H1 (cell line): ENCODE measurements around the gene ST8SIA5. TPM values are rescaled to one million over a fixed set of nuclear protein-coding genes. Genes with fewer than 3 reads are reported as not detected.

Source experiments
- CTCF ChIA-PET: fragments of 300-600 bp; sonication (Branson Sonifier 250); formaldehyde crosslinking; loops from one replicate; lab custom pipeline; 2021; ENCODE audit not compliant: partially characterized antibody; lab: Charles Lee
- POLR2A ChIA-PET: fragments of 300-600 bp; sonication (Branson Sonifier 250); formaldehyde crosslinking; loops from one replicate; lab custom pipeline; 2021; ENCODE audit warnings: inconsistent platforms; ENCODE audit not compliant: partially characterized antibody; lab: Charles Lee
- DNase-seq, 2 experiments: peaks; one replicate each; pipeline versions ENCODE4 v3.0.0 to v3.0.0-alpha.2; 2010 to 2022; ENCODE audit warnings: low spot score in 2 of 2, low read depth in 1 of 2, mixed read lengths in 1 of 2
- FAIRE-seq: peaks from 2 replicates; lab custom pipeline; 2011; peaks lifted over from hg19 to GRCh38; lab: Jason Lieb, UNC
- H2AFZ ChIP-seq: 2 replicates; pipeline ENCODE4 v1.8.1; 2012; ENCODE audit warnings: low read length, inconsistent platforms
- H2AK5ac ChIP-seq: 2 replicates; pipeline ENCODE4 v1.6.1; 2013; ENCODE audit warnings: low read depth, low read length
- H2BK120ac ChIP-seq: replicated peaks from 2 replicates; pipeline ENCODE3; 2013; ENCODE audit warnings: low read depth, low read length, inconsistent platforms
- H2BK12ac ChIP-seq: 2 replicates; pipeline ENCODE4 v1.6.1; 2013; ENCODE audit warnings: low read depth, low read length
- H2BK15ac ChIP-seq: 2 replicates; pipeline ENCODE4 v1.6.1; 2013; ENCODE audit warnings: low read length
- H2BK20ac ChIP-seq: 2 replicates; pipeline ENCODE4 v1.6.1; 2013; ENCODE audit warnings: low read length
- H2BK5ac ChIP-seq: 2 replicates; pipeline ENCODE4 v1.6.1; 2013; ENCODE audit warnings: low read depth, low read length
- H3K14ac ChIP-seq: 2 replicates; pipeline ENCODE4 v1.6.1; 2013; ENCODE audit warnings: inconsistent platforms; ENCODE audit not compliant: insufficient read length
- H3K18ac ChIP-seq: 2 replicates; pipeline ENCODE4 v1.6.1; 2013; ENCODE audit warnings: low read length; ENCODE audit errors: extremely low read depth
- H3K23ac ChIP-seq: 2 replicates; pipeline ENCODE4 v1.6.1; 2013; ENCODE audit warnings: inconsistent platforms; ENCODE audit not compliant: insufficient read length
- H3K23me2 ChIP-seq: 2 replicates; pipeline ENCODE4 v1.6.1; 2013; ENCODE audit warnings: low read depth, low read length
- H3K27ac ChIP-seq: 2 replicates; pipeline ENCODE4 v1.6.1; 2011; ENCODE audit warnings: low read depth, low read length, inconsistent platforms
- H3K27me3 ChIP-seq, 4 experiments: replicated peaks in 1 of 4; 1 replicate in 1 of 4; 2 replicates in 3 of 4; pipeline versions ENCODE4 v1.6.1 to v1.8.1; 2011 to 2013; ENCODE audit warnings: low read length in 3 of 4, mild to moderate bottlenecking in 3 of 4, inconsistent platforms in 2 of 4, mixed read lengths in 2 of 4, moderate library complexity in 1 of 4; ENCODE audit not compliant: control insufficient read depth in 3 of 4, insufficient read depth in 3 of 4; ENCODE audit errors: extremely low read depth in 1 of 4
- H3K36me3 ChIP-seq, 4 experiments: 2 replicates each; pipeline versions ENCODE4 v1.6.1 to v1.8.1; 2011 to 2013; ENCODE audit warnings: mild to moderate bottlenecking in 4 of 4, low read length in 3 of 4, moderate library complexity in 2 of 4, control low read depth in 1 of 4, inconsistent platforms in 1 of 4; ENCODE audit not compliant: insufficient read depth in 4 of 4, control insufficient read depth in 2 of 4
- H3K4ac ChIP-seq: replicated peaks from 2 replicates; pipeline ENCODE3; 2013; ENCODE audit warnings: low read length, low read depth, mixed read lengths, inconsistent platforms; ENCODE audit not compliant: insufficient read length
- H3K4me1 ChIP-seq, 4 experiments: replicated peaks in 1 of 4; 1 replicate in 1 of 4; 2 replicates in 3 of 4; pipeline versions ENCODE4 v1.6.1 to v1.8.1; 2011 to 2013; ENCODE audit warnings: low read length in 3 of 4, inconsistent platforms in 2 of 4, mixed read lengths in 1 of 4; ENCODE audit not compliant: insufficient read depth in 4 of 4, control insufficient read depth in 3 of 4
- H3K4me2 ChIP-seq, 2 experiments: 2 replicates each; pipeline versions ENCODE4 v1.6.1 to v1.8.1; 2011 to 2013; ENCODE audit warnings: low read depth in 2 of 2, low read length in 2 of 2, control low read depth in 1 of 2, inconsistent platforms in 1 of 2, mild to moderate bottlenecking in 1 of 2; ENCODE audit not compliant: insufficient read depth in 1 of 2
- H3K4me3 ChIP-seq, 4 experiments: fragments of 200-600, 300-600 bp in 1 of 4; sonication (generic), shearing (Covaris generic), sonication (Bioruptor Twin) in 1 of 4; 2 replicates each; pipeline versions ENCODE4 v1.5.1 to v1.8.1; 2011 to 2016; ENCODE audit warnings: low read length in 4 of 4, low read depth in 3 of 4, control low read depth in 2 of 4, inconsistent platforms in 2 of 4, mild to moderate bottlenecking in 2 of 4, mixed read lengths in 1 of 4, moderate library complexity in 1 of 4; ENCODE audit not compliant: insufficient read depth in 2 of 4; ENCODE audit errors: extremely low read depth in 1 of 4
- H3K56ac ChIP-seq: replicated peaks from 2 replicates; pipeline ENCODE3; 2013; ENCODE audit warnings: low read depth, mild to moderate bottlenecking, mixed read lengths, low read length, inconsistent platforms; ENCODE audit not compliant: insufficient read length
- H3K79me1 ChIP-seq: 2 replicates; pipeline ENCODE4 v1.6.1; 2013; ENCODE audit warnings: low read depth, low read length, control low read depth
- H3K79me2 ChIP-seq, 2 experiments: 2 replicates each; pipeline versions ENCODE4 v1.6.1 to v1.8.1; 2012 to 2013; ENCODE audit warnings: low read length in 2 of 2, mild to moderate bottlenecking in 2 of 2, inconsistent platforms in 1 of 2; ENCODE audit not compliant: insufficient read depth in 2 of 2, control insufficient read depth in 1 of 2
- H3K9ac ChIP-seq, 4 experiments: replicated peaks in 1 of 4; 1 replicate in 1 of 4; 2 replicates in 3 of 4; pipeline versions ENCODE4 v1.6.1 to v1.8.1; 2011 to 2013; ENCODE audit warnings: low read depth in 3 of 4, low read length in 3 of 4, control low read depth in 2 of 4, mild to moderate bottlenecking in 2 of 4, moderate library complexity in 2 of 4, inconsistent platforms in 1 of 4; ENCODE audit errors: extremely low read depth in 1 of 4
- H3K9me3 ChIP-seq, 2 experiments: 2 replicates each; pipeline versions ENCODE4 v1.6.1 to v1.8.1; 2012 to 2013; ENCODE audit warnings: mild to moderate bottlenecking in 2 of 2, moderate library complexity in 2 of 2, control low read depth in 1 of 2, inconsistent platforms in 1 of 2, low read depth in 1 of 2, low read length in 1 of 2, mixed read lengths in 1 of 2; ENCODE audit not compliant: insufficient read depth in 2 of 2
- H4K20me1 ChIP-seq, 2 experiments: replicated peaks in 1 of 2; 2 replicates each; pipeline versions ENCODE3 to v1.8.1; 2011 to 2013; ENCODE audit warnings: inconsistent platforms in 2 of 2, low read length in 2 of 2, mild to moderate bottlenecking in 1 of 2; ENCODE audit not compliant: insufficient read depth in 2 of 2, control insufficient read depth in 1 of 2
- H4K5ac ChIP-seq: 2 replicates; pipeline ENCODE4 v1.6.1; 2013; ENCODE audit warnings: low read length, low read depth, mixed read lengths, inconsistent platforms; ENCODE audit not compliant: insufficient read length
- H4K8ac ChIP-seq: 2 replicates; pipeline ENCODE4 v1.8.0; 2013; ENCODE audit warnings: mild to moderate bottlenecking, moderate library complexity, low read length, inconsistent platforms; ENCODE audit not compliant: insufficient read depth; ENCODE audit errors: extremely low read depth
- H4K91ac ChIP-seq: replicated peaks from 2 replicates; pipeline ENCODE3; 2013; ENCODE audit warnings: low read length, mixed read lengths, inconsistent platforms; ENCODE audit not compliant: insufficient read length
- EP300 ChIP-seq, 2 experiments: IDR thresholded peaks; 1 replicate in 1 of 2; 2 replicates in 1 of 2; pipeline ENCODE4 v1.6.1; 2011 to 2012; ENCODE audit warnings: low read depth in 2 of 2, low read length in 2 of 2, mild to moderate bottlenecking in 2 of 2, borderline replicate concordance in 1 of 2, inconsistent platforms in 1 of 2, moderate library complexity in 1 of 2
- HDAC2 ChIP-seq, 2 experiments: fragments of 300-600 bp in 1 of 2; sonication (generic) in 1 of 2; IDR thresholded peaks; 2 replicates each; pipeline ENCODE4 v1.6.1; 2011 to 2012; ENCODE audit warnings: low read depth in 2 of 2, low read length in 2 of 2, mild to moderate bottlenecking in 2 of 2, moderate library complexity in 2 of 2, borderline replicate concordance in 1 of 2, inconsistent platforms in 1 of 2
- HDAC6 ChIP-seq: IDR thresholded peaks from one replicate; pipeline ENCODE4 v1.7.1; 2012; ENCODE audit warnings: low read depth, mild to moderate bottlenecking, inconsistent platforms, low read length, moderate library complexity
- NRF1 ChIP-seq: IDR thresholded peaks from 2 replicates; pipeline ENCODE4 v1.6.1; 2011; ENCODE audit warnings: mild to moderate bottlenecking, low read depth, low read length, improper control_type of control experiment
- PHF8 ChIP-seq: fragments of 200-600 bp; sonication (generic); conservative IDR thresholded peaks from 2 replicates; pipeline ENCODE4 v1.7.1; 2012; ENCODE audit warnings: low read depth, mild to moderate bottlenecking, inconsistent platforms, low read length, moderate library complexity
- POLR2A ChIP-seq, 2 experiments: IDR thresholded peaks; 1 replicate in 1 of 2; 2 replicates in 1 of 2; pipeline ENCODE4 v1.6.1; 2011; ENCODE audit warnings: low read depth in 2 of 2, low read length in 2 of 2, mild to moderate bottlenecking in 2 of 2; ENCODE audit errors: control extremely low read depth in 1 of 2
- POLR2AphosphoS5 ChIP-seq: IDR thresholded peaks from 2 replicates; pipeline ENCODE4 v1.6.1; 2011; ENCODE audit warnings: low read depth, low read length
- SIRT6 ChIP-seq: IDR thresholded peaks from one replicate; pipeline ENCODE4 v1.7.1; 2012; ENCODE audit warnings: low read length, inconsistent platforms
- TBP ChIP-seq: IDR thresholded peaks from 2 replicates; pipeline ENCODE4 v1.6.1; 2011; ENCODE audit warnings: low read depth, low read length, improper control_type of control experiment
- WGBS, 2 experiments: shearing (Covaris generic) in 1 of 2; methylation state at CpG; one replicate each; pipeline versions ENCODE4 v1.1.6 to v1.1.7; 2013 to 2015; ENCODE audit warnings: low lambda C conversion rate in 2 of 2, mixed read lengths in 2 of 2, inconsistent platforms in 1 of 2, low coverage in 1 of 2, missing lambda C conversion rate in 1 of 2; ENCODE audit not compliant: insufficient replicate concordance in 2 of 2, insufficient coverage in 1 of 2, insufficient read length in 1 of 2; ENCODE audit errors: extremely low coverage in 1 of 2, missing lambda C conversion rate in 1 of 2; 5-methylcytosine and 5-hydroxymethylcytosine counted together
- polyA plus RNA-seq, 7 experiments: library from polyadenylated mRNA; depleted of rRNA in 3 of 7; stranded (reverse) in 5 of 7; unstranded in 2 of 7; fragments of >200 nt in 5 of 7; fragments of 200-250 nt in 2 of 7; gene quantifications; 1 replicate in 5 of 7; 2 replicates in 1 of 7; 4 replicates in 1 of 7; pipeline versions ENCODE4 v1.2.1 to v1.2.3, GENCODE V29; 2011 to 2013; ENCODE audit warnings: missing spikeins in 2 of 7, mixed read lengths in 2 of 7
- total RNA-seq: library from RNA; stranded (reverse); fragmentation: NEBNext Ultra II Directional; extraction: Animal tissue kit (Norgen Biotek cat#: 25700); gene quantifications from 2 replicates; pipeline ENCODE4 v1.2.1, GENCODE V29; 2021

ST8SIA5 gene
- total and polyA plus RNA-seq, 2 of the 8 experiments (the other 6 are each of a cell fraction or from before 2014, with no cell fraction given), result 2.4 to 6.3 TPM

- Histone ChIP-seq H3K79me2 (no peaks in the 10 kb centered on the region), H3K36me3 (no peaks in the 10 kb centered on the region), H3K23me2 (no peaks in the 10 kb centered on the region), H3K9ac (no peak overlapping the region), H3K56ac (no peak overlapping the region), H4K20me1 (peaks cover 0 to 3% of the 10 kb centered on the region in 2 experiments), H4K91ac (no peak overlapping the region), H2AFZ (no peak overlapping the region), H3K9me3 (no peaks in the 10 kb centered on the region), H3K23ac (no peak overlapping the region), H2BK12ac (no peak overlapping the region), H2BK5ac (no peak overlapping the region), H3K27ac (no peak overlapping the region), H3K79me1 (no peaks in the 10 kb centered on the region), H3K4me1 (peaks cover 0 to 4% (median 2%) of the 10 kb centered on the region in 4 experiments; a peak in 4 of 7 replicates), H3K27me3 (no peaks in the 10 kb centered on the region), H2AK5ac (no peak overlapping the region), H2BK20ac (no peak overlapping the region), H3K18ac (no peak overlapping the region), H4K8ac (no peak overlapping the region), H2BK120ac (no peak overlapping the region), H3K4ac (no peak overlapping the region), H4K5ac (no peak overlapping the region), H3K14ac (no peak overlapping the region), H2BK15ac (no peak overlapping the region), H3K4me2 (no peak overlapping the region), H3K4me3 (no peak overlapping the region)
- ChIA-PET CTCF (interaction anchor here (0.6 to 5.7 kb wide), 8 partner anchors 9 to 456 kb away, joined by 3 to 38 read pairs (median 4); no protein-coding TSS in a partner anchor), POLR2A (no interaction called here)
- FAIRE-seq, result no peak
- DNase-seq, result no peak
- 89% methylated on average over 12 of the region's 12 CpGs; no CpG with 5 or more reads in 1 of the 2 experiments for WGBS, 2 experiments
- no peak for TF ChIP-seq HDAC2 (IDR thresholded peaks at IDR 0.05; ENCODE audit: borderline replicate concordance in 1 of 2, low read depth in 2 of 2, low read length in 2 of 2)
- TF ChIP-seq NRF1, result no peak
- no peak for TF ChIP-seq EP300 (IDR thresholded peaks at IDR 0.05; ENCODE audit: borderline replicate concordance in 1 of 2, low read depth in 2 of 2, low read length in 2 of 2)
- TF ChIP-seq POLR2A (IDR thresholded peaks at IDR 0.05; ENCODE audit: control extremely low read depth in 1 of 2, low read depth in 2 of 2, low read length in 2 of 2), result no peak
- TF ChIP-seq POLR2AphosphoS5, result no peak
- TF ChIP-seq SIRT6, result no peak
- no peak for TF ChIP-seq HDAC6
- TF ChIP-seq PHF8, result no peak
- no peak for TF ChIP-seq TBP
Observed at GRCh38 chr18:46680784-46681695, 75.8 kb downstream of the ST8SIA5 start.
